Activated CD8-positive, alpha-beta memory T cell treated with anti-CD3 and anti-CD28 coated beads for 4 hours (primary cell): ENCODE data around the gene GRXCR2.

Experiments
- DNase-seq, 2 donors: peaks; one replicate each; pipeline ENCODE4 v3.0.0-alpha.2; 2020; ENCODE audit warnings: low read depth in 2 of 2

GRXCR2 gene

DNA sequence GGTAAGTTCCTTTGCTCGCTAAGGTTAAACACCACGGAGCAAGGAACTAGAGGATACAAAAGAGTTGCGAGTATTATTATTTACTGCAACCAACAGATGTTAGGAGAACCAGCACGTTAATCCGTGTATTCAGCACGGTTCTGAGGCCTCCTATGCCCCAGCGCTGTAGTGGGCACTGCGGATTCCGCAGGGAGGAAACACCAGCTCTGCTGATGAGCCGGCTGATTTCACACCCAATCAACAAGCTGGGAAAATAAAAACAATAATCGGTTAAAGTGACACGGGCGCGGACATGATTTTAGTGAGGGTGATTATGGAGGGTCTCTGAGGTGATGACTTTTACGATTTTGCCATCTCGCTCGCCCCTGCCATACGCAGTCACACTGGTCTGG lies 37.0 kb downstream of the GRXCR2 start:
- no peak for DNase-seq

- DNase-seq: peak in 1 of 2 donors; percentile 17
Observed at GRCh38 chr5:145834917-145835847, 37.6 kb downstream of the GRXCR2 start, which contains the start of gene PRELID2. TSS of gene PRELID2 (minus strand) at chr5:145835342. CDS start at chr5:145835251, 91 bp downstream.

GRCh38 chr5:145834554-145834916 lies 38.3 kb downstream of the GRXCR2 start:
- DNase-seq: no peak

- no peak for DNase-seq
Observed at GRCh38 chr5:145833631-145834200, 39.1 kb downstream of the GRXCR2 start.

GRCh38 chr5:145830594-145830993 lies 42.2 kb downstream of the GRXCR2 start:
- no peak for DNase-seq

GRCh38 chr5:145829708-145830361 lies 43.0 kb downstream of the GRXCR2 start:
- no peak for DNase-seq

DNA sequence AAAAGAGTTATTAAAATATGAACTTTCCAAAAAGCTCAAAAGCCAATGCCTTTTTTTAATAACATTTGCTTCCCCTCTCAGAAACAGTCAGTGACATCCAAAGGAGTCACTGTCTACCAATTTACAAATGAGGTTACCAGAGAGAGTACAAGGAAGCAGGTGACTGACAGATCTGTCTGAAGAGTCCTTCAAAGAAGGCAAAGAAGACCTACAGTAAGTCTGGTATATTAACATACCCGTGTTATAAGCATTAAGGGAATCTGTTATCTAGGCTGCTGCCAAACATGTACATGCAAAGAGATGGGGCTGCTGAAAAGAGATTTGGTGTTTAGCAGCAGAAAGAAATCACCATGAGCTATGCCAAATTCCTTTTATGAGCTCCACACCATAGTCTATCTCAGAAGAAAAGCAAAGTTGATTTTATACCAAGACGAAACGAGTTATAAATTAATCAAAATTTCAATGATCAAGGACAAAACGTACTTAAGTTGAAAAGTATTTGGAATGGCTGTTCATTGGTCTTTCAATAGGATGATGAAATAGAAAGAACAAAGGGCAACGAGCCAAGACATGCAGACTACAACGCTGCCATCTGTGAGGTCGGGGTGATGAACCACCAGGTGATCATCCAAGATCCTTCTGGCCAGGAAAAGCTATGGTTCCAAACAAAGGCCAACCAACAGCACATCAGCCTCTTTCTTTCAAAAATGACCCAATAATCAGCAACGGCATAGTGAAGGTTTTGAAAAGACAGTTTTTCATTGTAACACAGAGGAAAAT lies 45.7 kb downstream of the GRXCR2 start:
- DNase-seq: no peak

- DNase-seq: no peak
Observed at GRCh38 chr5:145825751-145826180, 47.0 kb downstream of the GRXCR2 start.

DNA sequence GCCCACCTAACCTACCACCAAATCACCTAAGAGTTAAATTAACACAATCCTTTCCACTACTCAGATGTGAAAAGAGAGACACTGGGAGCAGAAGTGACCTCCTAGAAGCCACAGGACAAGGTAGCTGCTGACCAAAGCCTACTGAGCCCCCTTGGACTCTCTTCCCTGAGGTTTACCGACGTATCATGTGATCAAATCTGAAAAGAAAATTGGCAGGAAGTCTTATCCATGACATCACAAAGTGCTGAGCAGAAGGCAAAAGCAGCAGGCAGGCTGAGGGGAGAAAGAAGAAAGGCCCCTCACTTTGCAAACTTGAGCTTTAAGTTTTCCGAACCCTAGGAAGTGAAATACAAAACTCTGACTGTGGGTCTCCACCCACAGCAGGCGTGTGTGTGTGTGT lies 48.8 kb downstream of the GRXCR2 start:
- DNase-seq: no peak

DNA sequence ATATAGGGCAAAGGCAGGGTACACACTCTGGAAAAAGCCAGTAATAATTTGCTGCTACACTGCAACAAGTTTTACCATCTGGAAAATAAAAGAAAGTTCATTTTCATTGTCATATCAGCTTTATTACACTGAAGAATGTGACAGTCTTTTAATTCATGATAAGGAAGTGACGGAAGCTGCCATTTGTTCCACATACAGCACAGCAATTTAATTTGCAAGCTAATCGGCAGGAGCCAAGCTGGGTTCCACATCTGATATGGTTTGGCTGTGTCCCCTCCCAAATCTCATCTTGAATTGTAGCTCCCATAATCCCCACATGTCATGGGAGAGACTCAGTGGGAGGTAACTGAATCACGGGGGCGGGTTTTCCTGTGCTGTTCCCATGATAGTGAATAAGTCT lies 54.2 kb downstream of the GRXCR2 start:
- no peak for DNase-seq

- DNase-seq: no peak
Observed at GRCh38 chr5:145812877-145813276, 59.9 kb downstream of the GRXCR2 start.

- DNase-seq: no peak
Observed at GRCh38 chr5:145811834-145812625, 60.8 kb downstream of the GRXCR2 start.
